Epidermal melanocyte (primary cell): ENCODE measurements around the gene HCRTR1.

Source experiments
- DNase-seq: peaks from one replicate; pipeline ENCODE4 v3.0.0; 2011; ENCODE audit warnings: low spot score; ENCODE audit not compliant: insufficient read length

Gene HCRTR1

GRCh38 chr1:31666263-31666963 is 48.9 kb downstream of the HCRTR1 start:
- DNase-seq: no peak

DNA sequence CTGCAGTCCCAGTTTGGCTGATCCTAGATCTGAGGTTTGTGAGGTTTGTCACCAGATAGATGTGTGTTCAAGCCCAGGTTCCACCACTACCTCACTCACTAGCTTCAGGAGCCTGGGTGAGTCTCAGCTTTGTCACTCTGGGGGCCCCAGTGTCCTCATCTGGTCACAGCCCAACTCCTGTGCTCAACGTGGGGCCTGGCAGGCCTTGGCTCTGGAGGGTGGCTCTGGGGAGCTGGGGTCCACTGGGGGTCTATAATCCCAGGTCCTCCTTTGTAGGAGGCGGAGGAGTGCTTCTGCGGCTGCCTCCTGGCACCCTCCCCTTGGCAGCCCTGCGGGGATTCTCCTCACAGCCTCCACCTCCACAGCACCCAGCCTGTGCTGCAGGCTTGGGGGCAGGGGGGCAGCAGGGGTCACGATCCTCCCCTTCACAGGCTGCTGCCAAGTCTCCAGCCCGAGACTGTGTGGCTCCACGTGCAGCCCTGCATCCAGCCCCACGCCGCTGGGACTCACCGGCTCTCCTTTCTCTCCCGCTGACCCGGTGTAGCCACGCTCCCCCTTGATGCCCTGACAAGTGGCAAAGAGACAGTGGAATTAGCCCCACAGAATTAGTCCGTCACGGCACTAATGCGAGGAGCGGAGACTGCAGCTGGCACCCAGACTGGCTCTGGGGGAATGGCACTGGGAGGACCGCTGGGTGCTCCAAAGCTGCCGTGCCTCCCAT is 49.7 kb downstream of the HCRTR1 start:
- DNase-seq: no peak

- DNase-seq: no peak
Observed at GRCh38 chr1:31668303-31668883, 50.9 kb downstream of the HCRTR1 start.

- no peak for DNase-seq
Observed at GRCh38 chr1:31669433-31669785, 51.9 kb downstream of the HCRTR1 start.

DNA sequence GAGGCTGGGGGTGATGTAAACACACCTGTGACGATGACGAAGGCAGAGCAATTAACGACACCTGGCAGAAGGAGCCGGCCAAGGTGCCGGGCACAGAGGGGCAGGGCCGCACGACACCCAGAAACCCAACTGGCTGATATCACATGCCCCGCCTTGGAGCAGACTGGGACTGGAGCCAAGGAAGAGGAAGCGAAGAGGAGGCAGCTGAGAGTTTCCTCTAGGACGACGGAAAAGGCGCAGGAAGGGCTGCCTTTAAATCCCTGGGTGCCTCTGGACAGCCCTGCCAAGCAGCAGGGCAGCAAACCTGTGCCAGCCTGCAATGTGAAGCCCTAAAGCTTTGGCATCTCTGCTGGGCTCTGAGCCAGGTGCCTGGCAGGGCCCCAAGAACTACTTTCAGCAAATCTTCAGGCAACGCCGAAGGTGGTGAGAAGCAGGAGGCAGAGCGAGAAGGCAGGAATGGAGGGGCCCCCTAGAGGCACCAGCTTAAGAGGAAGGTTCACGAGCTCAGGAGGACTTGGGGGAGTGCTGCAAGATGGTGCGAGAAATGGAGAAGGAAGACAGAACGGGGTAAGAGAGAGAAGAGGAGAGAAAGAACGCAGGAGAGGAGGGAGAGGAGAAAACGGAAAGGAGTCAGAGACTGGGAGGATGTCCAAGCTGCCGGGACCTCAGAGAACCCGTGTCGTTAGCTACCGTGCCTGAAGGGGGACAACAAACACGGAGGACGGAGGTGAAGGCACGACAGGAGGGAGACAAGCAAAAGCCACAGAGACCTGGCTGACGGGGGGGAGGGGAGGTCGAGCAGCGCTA is 52.5 kb downstream of the HCRTR1 start:
- no peak for DNase-seq

GRCh38 chr1:31670593-31670964 is 53.1 kb downstream of the HCRTR1 start:
- no peak for DNase-seq

DNA sequence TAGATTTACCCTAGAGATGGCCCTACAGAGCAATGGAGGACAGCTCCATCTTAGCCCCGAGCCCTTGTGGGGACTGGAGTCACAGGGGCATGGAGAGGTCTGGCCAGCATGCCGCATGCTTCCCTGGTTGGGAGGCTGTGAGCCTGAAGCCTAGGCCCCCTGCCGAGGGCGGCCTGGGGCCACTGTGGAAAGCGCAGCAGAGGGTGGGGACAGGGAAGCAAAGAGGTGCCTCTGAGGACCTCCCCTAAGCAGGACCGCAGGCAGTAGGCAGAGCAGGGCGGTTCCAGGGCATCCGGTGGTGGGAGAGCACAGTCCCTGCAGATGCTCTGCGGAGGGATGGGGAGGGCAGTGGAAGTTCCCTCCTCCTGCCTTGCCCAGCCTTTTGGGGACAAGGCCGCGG is 53.7 kb downstream of the HCRTR1 start:
- DNase-seq: no peak

DNA sequence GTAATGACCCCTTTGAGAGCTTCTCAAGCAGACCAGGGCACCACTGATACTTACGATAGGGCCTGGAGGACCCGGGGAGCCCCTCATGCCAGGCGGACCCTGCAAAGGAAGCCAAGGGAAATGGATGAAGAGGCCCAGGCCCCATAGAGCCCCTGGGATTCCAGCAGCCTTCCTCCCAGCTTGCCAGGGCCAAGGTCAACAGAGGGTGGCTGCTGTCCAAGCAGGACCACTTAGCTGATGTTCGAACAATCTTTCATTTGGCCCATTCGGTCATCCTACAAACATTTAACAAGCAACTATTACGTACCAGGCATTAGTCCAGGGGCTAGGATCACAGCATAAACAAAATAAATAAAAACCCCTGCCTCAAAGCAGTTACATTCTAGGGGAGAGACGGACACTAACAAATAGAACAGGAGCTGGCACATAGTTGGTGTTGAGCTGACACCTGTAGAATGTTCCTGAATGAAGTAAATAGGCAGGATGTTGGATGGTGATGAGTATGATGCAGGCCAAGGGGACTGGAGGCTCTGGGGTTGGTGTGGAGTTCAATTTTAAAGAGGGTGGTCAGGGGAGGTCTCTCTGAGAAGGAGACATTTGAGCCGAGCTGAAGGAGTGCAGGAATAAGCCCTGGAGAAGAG is 54.2 kb downstream of the HCRTR1 start:
- no peak for DNase-seq

DNA sequence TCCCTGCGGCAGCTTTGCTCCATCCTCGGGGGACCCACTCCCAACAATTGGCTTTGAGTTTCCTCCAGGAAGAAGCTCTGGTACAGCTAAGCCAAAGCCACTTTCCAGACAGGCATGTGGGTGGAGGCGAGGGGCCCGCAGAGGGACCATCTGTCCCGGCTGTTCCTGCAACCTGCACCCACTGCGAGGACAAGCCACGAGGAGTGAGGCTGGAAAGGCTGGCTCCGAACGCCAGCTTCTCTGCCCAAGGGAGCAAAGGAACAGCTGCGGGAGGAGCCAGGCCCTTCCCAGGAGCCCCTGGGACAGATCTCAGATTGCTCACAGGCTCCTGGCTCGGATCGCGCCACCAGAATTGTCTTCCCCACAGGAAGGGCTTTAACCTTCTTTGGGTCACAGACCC is 55.5 kb downstream of the HCRTR1 start:
- DNase-seq: no peak

- DNase-seq: no peak
Observed at GRCh38 chr1:31673433-31673832, 55.9 kb downstream of the HCRTR1 start.

GRCh38 chr1:31674626-31675025 is 57.1 kb downstream of the HCRTR1 start:
- DNase-seq: no peak

- no peak for DNase-seq
Observed at GRCh38 chr1:31675161-31675560, 57.7 kb downstream of the HCRTR1 start.

GRCh38 chr1:31675756-31676155 is 58.3 kb downstream of the HCRTR1 start:
- no peak for DNase-seq
